Esophagus squamous epithelium (tissue), 4 donors: ENCODE results near the gene MBNL1.

Experiments used
- POLR2A ChIP-seq, 4 donors: fragments of 450-650 bp; IDR thresholded peaks; one replicate each; pipeline ENCODE4 v1.6.1; 2017; ENCODE audit warnings: antibody characterized with exemption in 4 of 4, mild to moderate bottlenecking in 4 of 4, moderate library complexity in 3 of 4
- TF ChIP-seq, protein P1 (sequence below), 6 experiments: fragments of 450-650 bp in 4 of 6; fragments of 200-600 bp in 2 of 6; sonication (generic) in 2 of 6; IDR thresholded peaks; one replicate each; pipeline ENCODE4 v1.5.1; 2016 to 2019; ENCODE audit warnings: antibody characterized with exemption in 6 of 6, mild to moderate bottlenecking in 4 of 6, moderate library complexity in 4 of 6

DNA sequence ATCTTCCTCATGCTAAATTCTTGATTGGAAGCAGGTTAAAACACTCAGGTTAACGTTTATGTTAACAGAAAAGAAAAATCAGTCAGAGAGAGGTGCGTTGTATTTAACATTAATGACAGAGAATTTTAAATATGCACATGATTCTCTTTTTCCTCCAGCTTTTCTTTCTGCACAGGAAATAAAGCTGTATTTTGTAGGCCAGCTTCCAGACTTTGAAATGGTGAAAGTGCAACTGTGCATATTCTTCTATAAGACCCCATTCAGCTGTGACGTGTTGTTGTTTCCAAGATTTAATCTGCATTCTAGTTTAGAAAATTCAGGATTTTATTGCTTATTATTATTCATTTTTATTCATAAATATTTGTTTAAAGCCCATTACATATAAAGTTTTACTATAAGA lies 11.8 kb downstream of the MBNL1 start:
- TF ChIP-seq POLR2A (IDR thresholded peaks at IDR 0.05), result no peak
- TF ChIP-seq, protein P1, sequence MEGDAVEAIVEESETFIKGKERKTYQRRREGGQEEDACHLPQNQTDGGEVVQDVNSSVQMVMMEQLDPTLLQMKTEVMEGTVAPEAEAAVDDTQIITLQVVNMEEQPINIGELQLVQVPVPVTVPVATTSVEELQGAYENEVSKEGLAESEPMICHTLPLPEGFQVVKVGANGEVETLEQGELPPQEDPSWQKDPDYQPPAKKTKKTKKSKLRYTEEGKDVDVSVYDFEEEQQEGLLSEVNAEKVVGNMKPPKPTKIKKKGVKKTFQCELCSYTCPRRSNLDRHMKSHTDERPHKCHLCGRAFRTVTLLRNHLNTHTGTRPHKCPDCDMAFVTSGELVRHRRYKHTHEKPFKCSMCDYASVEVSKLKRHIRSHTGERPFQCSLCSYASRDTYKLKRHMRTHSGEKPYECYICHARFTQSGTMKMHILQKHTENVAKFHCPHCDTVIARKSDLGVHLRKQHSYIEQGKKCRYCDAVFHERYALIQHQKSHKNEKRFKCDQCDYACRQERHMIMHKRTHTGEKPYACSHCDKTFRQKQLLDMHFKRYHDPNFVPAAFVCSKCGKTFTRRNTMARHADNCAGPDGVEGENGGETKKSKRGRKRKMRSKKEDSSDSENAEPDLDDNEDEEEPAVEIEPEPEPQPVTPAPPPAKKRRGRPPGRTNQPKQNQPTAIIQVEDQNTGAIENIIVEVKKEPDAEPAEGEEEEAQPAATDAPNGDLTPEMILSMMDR (IDR thresholded peaks at IDR 0.05), result no peak
